ENCODE data around the gene B4GALT6. TPM values are rescaled to one million over a fixed set of nuclear protein-coding genes. Genes with fewer than 3 reads are reported as not detected.

Gene B4GALT6
- total and polyA plus RNA-seq, 2 of the 8 experiments (the other 6 are each of a cell fraction or from before 2014, with no cell fraction given), result 6.3 to 41.5 TPM

GRCh38 chr18:31632356-31632755 is 52.0 kb downstream of the B4GALT6 start:
- Histone ChIP-seq H4K91ac (replicated peaks; ENCODE audit: insufficient read length, low read length) (no peak overlapping the region), H3K79me2 (ENCODE audit: control insufficient read depth in 1 of 2, insufficient read depth in 2 of 2, low read length in 2 of 2) (no peaks in the 10 kb centered on the region), H3K23me2 (ENCODE audit: low read depth, low read length) (no peaks in the 10 kb centered on the region), H3K18ac (ENCODE audit: extremely low read depth, low read length) (no peak overlapping the region), H3K4me2 (ENCODE audit: insufficient read depth in 1 of 2, low read depth in 2 of 2, low read length in 2 of 2) (no peak overlapping the region), H3K9me3 (ENCODE audit: insufficient read depth in 2 of 2, low read depth in 1 of 2, low read length in 1 of 2) (peaks cover 0 to 9% of the 10 kb centered on the region in 2 experiments; a peak in 1 of 4 replicates), H3K27me3 (replicated peaks in 1 of 4; ENCODE audit: control insufficient read depth in 3 of 4, extremely low read depth in 1 of 4, insufficient read depth in 3 of 4, low read length in 3 of 4) (no peaks in the 10 kb centered on the region), H3K4ac (replicated peaks; ENCODE audit: insufficient read length, low read depth, low read length) (no peak overlapping the region), H2BK120ac (replicated peaks; ENCODE audit: low read depth, low read length) (no peak overlapping the region), H4K5ac (ENCODE audit: insufficient read length, low read depth, low read length) (no peak overlapping the region), H3K14ac (ENCODE audit: insufficient read length) (no peak overlapping the region), H3K79me1 (ENCODE audit: low read depth, low read length) (no peaks in the 10 kb centered on the region), H4K8ac (ENCODE audit: extremely low read depth, insufficient read depth, low read length) (no peak overlapping the region), H2AK5ac (ENCODE audit: low read depth, low read length) (no peak overlapping the region), H3K4me1 (replicated peaks in 1 of 4; ENCODE audit: control insufficient read depth in 3 of 4, insufficient read depth in 4 of 4, low read length in 3 of 4) (no peaks in the 10 kb centered on the region), H2AFZ (ENCODE audit: low read length) (no peak overlapping the region), H3K56ac (replicated peaks; ENCODE audit: insufficient read length, low read depth, low read length) (no peak overlapping the region), H2BK20ac (ENCODE audit: low read length) (no peak overlapping the region), H3K4me3 (ENCODE audit: extremely low read depth in 1 of 4, insufficient read depth in 2 of 4, low read depth in 3 of 4, low read length in 4 of 4) (no peak overlapping the region), H3K23ac (ENCODE audit: insufficient read length) (no peak overlapping the region), H2BK5ac (ENCODE audit: low read depth, low read length) (no peak overlapping the region), H3K9ac (replicated peaks in 1 of 4; ENCODE audit: extremely low read depth in 1 of 4, low read depth in 3 of 4, low read length in 3 of 4) (no peak overlapping the region), H3K36me3 (ENCODE audit: control insufficient read depth in 2 of 4, insufficient read depth in 4 of 4, low read length in 3 of 4) (peaks cover 0 to 11% (median 4%) of the 10 kb centered on the region in 4 experiments; a peak in 3 of 8 replicates), H4K20me1 (replicated peaks in 1 of 2; ENCODE audit: control insufficient read depth in 1 of 2, insufficient read depth in 2 of 2, low read length in 2 of 2) (no peaks in the 10 kb centered on the region), H2BK15ac (ENCODE audit: low read length) (no peak overlapping the region), H3K27ac (ENCODE audit: low read depth, low read length) (no peak overlapping the region), H2BK12ac (ENCODE audit: low read depth, low read length) (no peak overlapping the region)
- POLR2A ChIA-PET (ENCODE audit: partially characterized antibody), result no interaction called here
- WGBS, 2 experiments (ENCODE audit: extremely low coverage in 1 of 2, insufficient coverage in 1 of 2, insufficient read length in 1 of 2, insufficient replicate concordance in 2 of 2, low coverage in 1 of 2, low lambda C conversion rate in 2 of 2, missing lambda C conversion rate in 1 of 2), result 97% methylated on average over 1 of the region's 1 CpG; no CpG with 5 or more reads in 1 of the 2 experiments
- no peak for DNase-seq (ENCODE audit: low read depth in 1 of 2, low spot score in 2 of 2)
- CTCF ChIA-PET (ENCODE audit: partially characterized antibody), result no interaction called here
- FAIRE-seq, result no peak
- TF ChIP-seq ASH2L (IDR thresholded peaks at IDR 0.05; ENCODE audit: low read length), result no peak

Measured in H1 (cell line).